Iris pigment epithelial cell (primary cell): ENCODE results near the gene SLC4A1.

Source experiments
- DNase-seq: peaks from one replicate; pipeline ENCODE4 v3.0.0-alpha.2; 2011; ENCODE audit warnings: low read depth

The SLC4A1 gene

DNA sequence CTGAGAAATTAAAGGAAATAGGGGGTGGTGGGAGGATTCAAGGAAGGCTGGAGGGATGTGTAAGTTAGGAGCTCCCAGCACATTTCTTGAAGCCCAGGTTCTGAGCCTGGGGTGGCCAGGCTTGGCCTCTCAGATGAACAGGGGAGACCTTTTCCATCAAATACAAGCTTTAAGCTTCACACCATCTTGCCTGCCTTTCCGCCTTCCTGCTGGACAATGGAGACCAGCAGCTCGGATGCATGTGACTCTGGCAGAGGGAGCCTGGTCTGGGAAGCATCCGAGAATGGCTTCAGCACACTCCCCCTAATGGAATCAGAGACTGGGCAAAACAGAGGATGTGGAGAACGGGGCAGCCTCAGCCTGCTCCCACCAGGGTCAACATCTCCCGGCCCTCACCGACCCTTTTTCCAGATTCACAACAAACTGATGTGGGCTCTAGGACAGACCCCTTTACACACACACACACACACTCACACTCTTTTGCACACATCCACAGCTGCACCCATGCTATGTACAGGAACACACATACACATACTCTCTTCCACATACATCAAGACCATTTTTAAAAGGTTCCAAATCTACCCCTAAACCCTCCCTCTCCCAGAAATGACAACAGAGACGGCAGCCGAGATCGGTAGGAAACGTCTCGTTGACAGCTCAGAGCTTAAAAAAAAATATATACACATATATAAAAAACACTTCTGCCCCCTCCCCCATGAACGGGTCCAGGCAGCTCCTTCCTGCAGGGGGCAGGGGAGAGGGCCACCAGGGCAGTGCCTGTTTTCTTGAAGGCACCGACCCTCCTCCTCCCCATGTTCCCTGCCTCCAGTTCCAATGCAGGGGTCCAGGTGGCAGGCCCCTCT, 61.7 kb downstream of the SLC4A1 start:
- no peak for DNase-seq

DNA sequence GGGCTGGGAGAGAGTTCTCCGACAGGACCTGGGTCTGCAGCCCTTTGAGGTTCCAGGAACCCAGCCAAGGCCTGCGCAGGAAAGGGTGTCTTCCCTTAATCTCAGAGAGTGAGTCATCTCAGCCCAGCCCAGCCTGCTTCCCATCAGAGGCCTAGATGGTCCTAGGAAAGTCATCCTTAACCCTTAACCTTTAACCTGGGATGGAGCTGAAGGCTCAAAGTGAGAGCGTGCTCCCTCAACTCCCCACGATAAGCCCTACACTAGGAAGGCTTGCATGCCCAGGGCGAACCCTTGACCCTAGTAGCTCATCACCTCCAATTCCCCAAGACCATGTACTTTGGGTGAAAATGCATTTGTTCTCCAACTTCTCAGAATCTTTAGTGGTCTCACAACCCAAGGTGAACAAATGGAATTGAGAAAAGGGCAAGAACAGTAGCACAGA, 63.5 kb downstream of the SLC4A1 start:
- peak; percentile 75 for DNase-seq

DNA sequence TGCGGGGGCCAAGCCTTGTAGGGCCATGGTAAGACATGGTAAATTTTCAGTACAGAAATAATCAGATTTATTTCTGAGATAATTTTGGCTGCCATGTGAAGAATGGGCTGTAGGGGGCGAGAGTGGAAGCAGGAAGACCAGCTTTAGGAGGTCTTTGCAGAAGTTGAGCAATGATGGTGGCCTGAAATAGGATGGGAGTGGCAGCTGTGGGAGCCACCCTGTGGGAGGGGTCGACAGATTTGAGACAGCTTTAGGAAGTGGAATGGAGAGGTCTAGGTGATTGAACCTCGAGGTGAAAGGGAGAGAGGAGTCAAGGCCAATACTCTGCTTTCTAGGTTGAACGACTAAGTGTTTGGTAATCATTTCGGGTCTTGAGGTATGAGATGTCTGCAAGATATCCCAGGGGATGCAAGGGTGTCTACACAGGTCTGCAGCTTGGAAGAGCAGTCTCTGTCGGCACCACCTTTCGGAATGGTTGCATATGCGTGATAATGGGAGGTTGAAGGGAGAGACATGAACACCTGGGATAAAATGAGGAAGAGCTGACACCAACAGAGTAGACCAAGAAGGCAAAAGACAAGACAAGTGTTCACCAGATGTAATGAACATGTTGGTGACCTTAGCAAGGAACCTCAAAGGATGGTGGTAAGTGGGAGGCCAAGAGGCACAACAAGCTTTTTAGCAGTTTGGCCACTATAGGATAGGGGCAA, 64.0 kb downstream of the SLC4A1 start:
- peak; percentile 50 for DNase-seq

DNA sequence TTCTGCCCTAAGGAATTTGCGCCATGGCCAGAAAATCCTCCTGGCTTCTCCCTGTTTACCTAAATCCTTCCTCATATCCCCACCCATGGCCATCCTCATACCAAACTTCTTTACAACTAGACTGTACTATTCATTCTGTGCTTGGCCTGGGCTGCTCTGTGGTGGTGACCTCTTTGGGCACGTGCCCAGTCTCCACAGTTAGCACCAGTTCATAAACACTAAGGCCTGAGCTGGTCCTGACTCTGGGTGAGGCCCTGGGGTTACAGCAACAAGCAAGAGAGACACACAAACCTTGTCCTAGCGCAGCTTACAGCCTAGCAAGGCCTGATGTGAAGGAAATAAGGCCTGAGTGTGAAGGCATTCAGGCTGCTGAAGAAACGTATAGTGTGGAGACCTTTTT, 65.2 kb downstream of the SLC4A1 start:
- DNase-seq = no peak

DNA sequence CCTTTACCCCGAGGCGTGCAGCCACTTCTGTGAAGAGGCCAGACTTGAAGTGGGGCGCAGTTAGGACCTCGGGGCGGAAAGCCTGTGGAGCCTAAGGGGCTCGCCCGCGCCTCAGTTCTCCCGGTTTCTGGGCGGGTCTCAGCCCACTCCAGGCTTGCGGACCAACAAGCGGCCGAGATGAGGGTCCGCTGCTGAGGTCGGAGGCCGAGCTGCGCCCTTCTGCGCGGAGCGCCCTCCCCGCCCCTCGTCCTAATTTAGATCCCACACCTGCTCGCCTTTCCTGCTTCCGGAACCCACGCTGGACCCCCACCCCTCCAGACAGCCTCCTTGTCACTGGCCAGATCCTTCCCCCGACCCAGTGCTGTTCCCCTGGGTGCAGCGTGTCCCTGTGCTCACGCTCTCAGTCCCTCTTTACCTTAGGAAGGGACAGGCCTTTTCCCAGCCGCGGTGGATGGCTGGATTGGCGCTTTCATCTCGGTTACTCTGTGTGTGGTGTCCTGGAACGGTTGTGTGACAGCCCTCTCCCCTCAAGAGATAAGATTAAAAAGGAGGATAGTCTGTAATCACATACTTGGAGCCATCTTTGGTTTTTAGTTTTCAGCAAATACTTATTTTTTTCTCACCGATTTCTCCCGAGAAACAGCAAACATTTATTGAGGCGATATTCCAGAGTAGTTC, 67.3 kb downstream of the SLC4A1 start:
- no peak for DNase-seq

DNA sequence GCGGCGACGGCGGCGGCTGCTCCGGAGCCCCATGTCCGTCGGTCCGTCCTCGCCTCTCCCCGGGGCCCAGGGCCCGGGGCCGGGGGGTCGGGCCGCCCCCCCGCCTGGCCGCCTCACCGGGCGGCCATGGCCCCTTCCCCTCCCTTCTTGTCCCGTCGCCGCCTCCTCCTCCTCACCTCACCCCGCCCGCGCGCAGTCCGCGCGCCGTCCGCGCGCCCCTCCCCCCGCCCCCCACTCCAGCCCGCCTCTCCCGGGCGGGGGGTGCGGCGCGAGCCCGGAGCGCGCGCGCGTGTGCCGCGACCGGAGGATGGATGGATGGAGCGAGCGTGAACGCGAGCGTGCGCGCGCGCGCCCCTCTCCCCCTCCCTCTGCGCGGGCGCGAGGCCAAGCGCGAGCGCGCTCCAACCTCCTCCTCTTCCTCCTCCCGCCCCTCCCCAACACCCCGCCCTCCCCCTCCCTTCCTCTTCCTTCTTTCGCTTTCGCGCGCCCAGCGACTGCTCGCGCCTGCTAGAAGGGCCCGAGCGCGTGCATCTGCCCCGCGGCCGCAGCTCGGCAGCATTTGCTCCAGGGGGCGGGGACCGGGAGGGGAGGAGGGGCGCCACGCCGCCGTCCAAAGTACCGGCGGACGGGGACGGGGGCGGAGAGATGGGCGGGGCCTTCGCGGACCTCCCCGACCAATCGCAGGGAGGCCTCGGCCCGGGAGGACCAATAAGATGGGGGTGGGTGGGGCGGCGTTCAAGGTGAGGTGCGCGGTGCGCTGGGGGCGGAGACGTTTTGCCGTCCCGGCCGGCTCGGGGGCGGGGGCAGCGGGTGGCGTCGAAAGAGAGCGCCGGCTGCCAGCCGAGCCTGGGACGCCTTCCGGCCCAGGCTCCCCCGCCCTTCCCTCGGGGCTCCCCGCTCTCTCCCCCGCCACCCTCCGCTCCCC, 68.1 kb downstream of the SLC4A1 start, which contains the start of gene ATXN7L3:
TSS of gene ATXN7L3 (minus strand) at position 332 of the 925 bp plus-strand sequence. CDS start 1,814 bp downstream, outside the sequence.
- peak; percentile 99 for DNase-seq

DNA sequence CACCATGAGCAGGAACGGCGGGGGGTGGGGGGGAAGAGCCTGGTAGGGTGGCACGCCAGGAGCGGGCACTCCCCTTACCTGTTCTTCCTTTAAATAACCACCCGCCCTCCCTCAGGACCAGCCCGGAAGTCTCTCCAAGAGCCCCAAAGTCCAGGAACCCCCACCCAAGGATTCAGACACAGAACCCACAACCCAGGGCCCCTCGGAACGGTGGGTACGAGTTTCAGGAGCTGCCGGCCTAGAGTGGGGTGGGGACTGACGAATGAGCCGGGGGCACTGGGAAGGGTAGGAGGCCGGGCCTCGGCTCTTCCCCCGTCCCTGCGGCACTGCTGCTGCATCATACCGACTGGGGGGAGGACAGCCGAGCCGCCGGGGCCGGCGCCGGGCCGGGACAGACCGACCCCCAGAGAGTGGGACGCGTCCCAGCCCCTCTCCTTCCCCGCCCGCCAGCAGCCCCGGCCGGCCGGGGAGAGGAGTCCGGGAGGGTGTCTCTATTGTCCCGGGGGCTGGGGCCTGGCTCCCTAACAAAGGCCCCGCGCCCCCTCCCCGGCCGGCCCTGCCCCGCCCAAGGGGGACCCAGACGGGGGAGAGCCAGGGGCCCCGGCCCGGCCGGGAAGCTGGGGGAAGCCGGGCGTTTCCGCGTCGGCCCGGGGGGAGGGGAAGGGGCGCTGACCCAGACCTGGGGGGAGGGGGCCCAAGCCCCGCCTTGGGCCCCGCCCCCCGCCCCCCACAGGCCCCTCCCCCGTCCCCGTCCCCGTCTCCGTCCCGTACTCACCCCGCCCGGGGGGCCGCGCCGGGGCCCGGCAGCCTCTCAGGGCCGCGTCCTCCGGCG, 69.0 kb downstream of the SLC4A1 start:
- peak; percentile 39 for DNase-seq
